IMR-90 (cell line): ENCODE results near the gene LYRM4.

Experiments
- CTCF ChIP-seq: conservative IDR thresholded peaks from 2 replicates; pipeline ENCODE4 v1.5.1; 2012; ENCODE audit warnings: mild to moderate bottlenecking, low read depth, low read length, improper control_type of control experiment
- FOS ChIP-seq: fragments of 150-350 bp; IDR thresholded peaks from 2 replicates; pipeline ENCODE4 v1.6.1; 2016; ENCODE audit warnings: low read depth, low read length
- POLR2A ChIP-seq: IDR thresholded peaks from 2 replicates; pipeline ENCODE4 v1.6.1; 2012; ENCODE audit warnings: mild to moderate bottlenecking, low read depth, low read length
- RAD21 ChIP-seq: IDR thresholded peaks from 2 replicates; pipeline ENCODE4 v1.6.1; 2012; ENCODE audit warnings: low read length, improper control_type of control experiment
- SMC3 ChIP-seq: fragments of 150-350 bp; IDR thresholded peaks from 2 replicates; pipeline ENCODE4 v1.6.1; 2016; ENCODE audit warnings: low read depth, mild to moderate bottlenecking, antibody characterized with exemption, low read length, moderate library complexity

- TF ChIP-seq CTCF (no peak), POLR2A (no peak), RAD21 (no peak), FOS (no peak), SMC3 (no peak)
Measured at GRCh38 chr6:5249451-5250122, 11.2 kb downstream of the LYRM4 start.
